H9 (cell line): Measurements from ENCODE around the gene IL6R. TPM values are rescaled to one million over a fixed set of nuclear protein-coding genes. Genes with fewer than 3 reads are reported as not detected.

Experiments used
- DNase-seq: peaks from one replicate; pipeline ENCODE4 v3.0.0-alpha.2; 2017
- H2AFZ ChIP-seq: one replicate; pipeline ENCODE4 v1.6.1; 2013; ENCODE audit warnings: mild to moderate bottlenecking, low read length, control low read depth, moderate library complexity
- H2AK5ac ChIP-seq: 2 replicates; pipeline ENCODE4 v1.6.1; 2013; ENCODE audit warnings: low read length, control low read depth, mixed read lengths; ENCODE audit not compliant: insufficient read length
- H2BK120ac ChIP-seq: one replicate; pipeline ENCODE4 v1.6.1; 2013; ENCODE audit warnings: low read depth, mild to moderate bottlenecking, low read length, control low read depth, inconsistent platforms; ENCODE audit not compliant: poor library complexity, severe bottlenecking
- H2BK12ac ChIP-seq: 2 replicates; pipeline ENCODE4 v1.6.1; 2013; ENCODE audit warnings: low read length, control low read depth, mixed read lengths, low read depth; ENCODE audit not compliant: insufficient read length
- H2BK15ac ChIP-seq: 2 replicates; pipeline ENCODE4 v1.6.1; 2013; ENCODE audit warnings: low read depth, low read length, control low read depth
- H2BK20ac ChIP-seq: one replicate; pipeline ENCODE4 v1.6.1; 2013; ENCODE audit warnings: low read depth, mild to moderate bottlenecking, low read length, control low read depth, inconsistent platforms; ENCODE audit not compliant: poor library complexity, severe bottlenecking
- H2BK5ac ChIP-seq: 2 replicates; pipeline ENCODE4 v1.6.1; 2013; ENCODE audit warnings: low read length, control low read depth, mixed read lengths; ENCODE audit not compliant: insufficient read length
- H3K14ac ChIP-seq: 2 replicates; pipeline ENCODE4 v1.6.1; 2013; ENCODE audit warnings: low read length, control low read depth; ENCODE audit not compliant: insufficient read depth
- H3K18ac ChIP-seq: 2 replicates; pipeline ENCODE4 v1.6.1; 2013; ENCODE audit warnings: low read depth, mild to moderate bottlenecking, mixed read lengths, low read length, control low read depth; ENCODE audit not compliant: insufficient read length
- H3K23ac ChIP-seq: 2 replicates; pipeline ENCODE4 v1.6.1; 2013; ENCODE audit warnings: low read length, control low read depth, mixed read lengths, low read depth; ENCODE audit not compliant: insufficient read length
- H3K23me2 ChIP-seq: 2 replicates; pipeline ENCODE4 v1.6.1; 2013; ENCODE audit warnings: low read depth, mild to moderate bottlenecking, mixed read lengths, low read length, control low read depth; ENCODE audit not compliant: insufficient read length, poor library complexity, severe bottlenecking
- H3K27ac ChIP-seq: 2 replicates; pipeline ENCODE4 v1.5.1; 2013; ENCODE audit warnings: low read length, control low read depth, mixed read lengths, low read depth; ENCODE audit not compliant: insufficient read length
- H3K27me3 ChIP-seq: 2 replicates; pipeline ENCODE4 v1.6.1; 2013; ENCODE audit warnings: low read length, control low read depth, inconsistent platforms; ENCODE audit not compliant: insufficient read depth
- H3K4ac ChIP-seq: 2 replicates; pipeline ENCODE4 v1.6.1; 2013; ENCODE audit warnings: low read depth, mild to moderate bottlenecking, control low read depth, inconsistent platforms, low read length, moderate library complexity
- H3K4me1 ChIP-seq: 2 replicates; pipeline ENCODE4 v1.6.1; 2013; ENCODE audit warnings: low read length, control low read depth, inconsistent platforms; ENCODE audit not compliant: insufficient read depth
- H3K4me2 ChIP-seq: 2 replicates; pipeline ENCODE4 v1.6.1; 2013; ENCODE audit warnings: low read length, control low read depth, mixed read lengths; ENCODE audit not compliant: insufficient read length, insufficient read depth
- H3K56ac ChIP-seq: 2 replicates; pipeline ENCODE4 v1.6.1; 2013; ENCODE audit warnings: low read depth, mild to moderate bottlenecking, mixed read lengths, low read length, control low read depth; ENCODE audit not compliant: insufficient read length
- H3K79me1 ChIP-seq: 2 replicates; pipeline ENCODE4 v1.6.1; 2013; ENCODE audit warnings: low read depth, mild to moderate bottlenecking, moderate library complexity, low read length, control low read depth, inconsistent platforms; ENCODE audit not compliant: insufficient read depth, poor library complexity, severe bottlenecking
- H3K79me2 ChIP-seq: 2 replicates; pipeline ENCODE4 v1.6.1; 2013; ENCODE audit warnings: low read length, control low read depth, inconsistent platforms; ENCODE audit not compliant: insufficient read depth
- H3K9ac ChIP-seq: 2 replicates; pipeline ENCODE4 v1.6.1; 2013; ENCODE audit warnings: low read length, control low read depth, mixed read lengths; ENCODE audit not compliant: insufficient read length; ENCODE audit errors: extremely low read depth
- H3K9me3 ChIP-seq: one replicate; pipeline ENCODE4 v1.6.1; 2013; ENCODE audit warnings: low read depth, low read length, inconsistent platforms; ENCODE audit not compliant: control insufficient read depth
- H3T11ph ChIP-seq: one replicate; pipeline ENCODE4 v1.6.1; 2013; ENCODE audit warnings: mild to moderate bottlenecking, low read length, control low read depth, inconsistent platforms
- H4K20me1 ChIP-seq: one replicate; pipeline ENCODE4 v1.6.1; 2013; ENCODE audit not compliant: control insufficient read depth, insufficient read length, insufficient read depth
- H4K5ac ChIP-seq: 2 replicates; pipeline ENCODE4 v1.6.1; 2013; ENCODE audit warnings: low read depth, mild to moderate bottlenecking, mixed read lengths, low read length, control low read depth; ENCODE audit not compliant: insufficient read length
- H4K8ac ChIP-seq: replicated peaks from 2 replicates; pipeline ENCODE4 v1.6.1; 2013; ENCODE audit warnings: low read length, control low read depth, mixed read lengths, low read depth; ENCODE audit not compliant: insufficient read length
- H4K91ac ChIP-seq: 2 replicates; pipeline ENCODE4 v1.6.1; 2013; ENCODE audit warnings: low read depth, mild to moderate bottlenecking, moderate library complexity, mixed read lengths, low read length, control low read depth; ENCODE audit not compliant: insufficient read length
- H3K27ac Mint-ChIP-seq, 3 experiments: 2 replicates in 2 of 3; 3 replicates in 1 of 3; pipeline ENCODE4 v1.8.0; 2020 to 2021; ENCODE audit warnings: mixed read lengths in 3 of 3, mild to moderate bottlenecking in 1 of 3, moderate library complexity in 1 of 3
- H3K27me3 Mint-ChIP-seq: 2 replicates; pipeline ENCODE4 v1.8.0; 2021; ENCODE audit warnings: low read depth, mild to moderate bottlenecking, moderate library complexity, mixed read lengths
- H3K36me3 Mint-ChIP-seq, 3 experiments: 2 replicates in 2 of 3; 3 replicates in 1 of 3; pipeline ENCODE4 v1.8.0; 2020 to 2021; ENCODE audit warnings: low read depth in 3 of 3, mixed read lengths in 3 of 3; ENCODE audit not compliant: insufficient read depth in 1 of 3
- H3K4me1 Mint-ChIP-seq, 2 experiments: 2 replicates each; pipeline ENCODE4 v1.8.0; 2020; ENCODE audit warnings: mixed read lengths in 2 of 2
- H3K4me3 Mint-ChIP-seq, 2 experiments: 2 replicates in 1 of 2; 3 replicates in 1 of 2; pipeline ENCODE4 v1.8.0; 2020 to 2021; ENCODE audit warnings: mild to moderate bottlenecking in 2 of 2, mixed read lengths in 2 of 2, moderate library complexity in 1 of 2
- H3K9me3 Mint-ChIP-seq, 2 experiments: 2 replicates in 1 of 2; 3 replicates in 1 of 2; pipeline ENCODE4 v1.8.0; 2020; ENCODE audit warnings: mild to moderate bottlenecking in 2 of 2, mixed read lengths in 2 of 2, moderate library complexity in 1 of 2
- WGBS: extraction: QIAGEN DNeasy Blood & Tissue Kit; methylation state at CpG from one replicate; pipeline ENCODE4 v1.1.7; 2013; ENCODE audit warnings: missing lambda C conversion rate, low lambda C conversion rate, mixed read lengths; ENCODE audit not compliant: insufficient read length; ENCODE audit errors: extremely low coverage; 5-methylcytosine and 5-hydroxymethylcytosine counted together
- total RNA-seq: library from RNA; stranded (reverse); gene quantifications from 2 replicates; pipeline ENCODE4 v1.2.1, GENCODE V29; 2021
- TF ChIP-seq, protein P1 (sequence below): fragments of 200-600 bp; sonication (generic); conservative IDR thresholded peaks from 3 replicates; pipeline ENCODE4 v1.8.0; 2021; ENCODE audit warnings: antibody characterized with exemption, mild to moderate bottlenecking

IL6R gene
- total RNA-seq, 1 experiment from 2014 or later: 1.7 TPM

DNA sequence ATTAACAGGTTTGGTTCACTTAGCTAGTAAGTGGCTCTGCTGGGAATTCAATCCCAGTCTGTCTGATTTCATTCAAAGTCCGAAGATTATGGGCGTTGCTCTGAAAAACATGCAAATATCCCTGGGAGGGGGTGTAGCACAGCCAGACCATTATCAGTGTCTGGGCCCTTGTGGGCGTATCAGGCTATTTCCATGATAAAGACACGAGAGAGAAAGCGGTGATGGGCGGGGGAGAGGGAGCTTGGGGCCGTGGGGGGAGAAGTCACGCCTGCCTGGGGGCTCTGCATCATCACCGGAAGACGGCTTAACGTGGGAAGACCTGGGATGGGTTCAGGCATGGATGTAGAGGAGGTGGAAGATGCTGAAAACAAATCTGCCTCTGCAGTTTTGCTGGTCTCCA is 25.8 kb downstream of the IL6R start:
- Histone ChIP-seq H3K79me2 (no peaks in the 10 kb centered on the region), H2AK5ac (no peak overlapping the region), H2BK20ac (no peak overlapping the region), H3K4me1 (no peaks in the 10 kb centered on the region; the same call in 1 of the 2 replicates), H3K4ac (no peak overlapping the region), H3K56ac (no peak overlapping the region), H2AFZ (no peak overlapping the region), H3K23ac (no peak overlapping the region), H3K4me2 (no peak overlapping the region), H4K8ac (no peak overlapping the region), H4K20me1 (no peaks in the 10 kb centered on the region), H3K9me3 (no peaks in the 10 kb centered on the region), H4K5ac (no peak overlapping the region), H3K9ac (no peak overlapping the region), H2BK15ac (no peak overlapping the region), H3T11ph (no peak overlapping the region), H2BK120ac (no peak overlapping the region), H2BK5ac (no peak overlapping the region), H4K91ac (no peak overlapping the region), H3K79me1 (no peaks in the 10 kb centered on the region), H3K27me3 (no peaks in the 10 kb centered on the region), H2BK12ac (no peak overlapping the region), H3K23me2 (no peaks in the 10 kb centered on the region), H3K18ac (no peak overlapping the region), H3K14ac (no peak overlapping the region), H3K27ac (no peak overlapping the region)
- no peaks in the 10 kb centered on the region; a peak in 1 of 7 replicates for H3K36me3 Mint-ChIP-seq
- H3K4me3 Mint-ChIP-seq: peak overlapping the region in 1 of 2 experiments; percentile 55; a peak in 1 of 5 replicates
- DNase-seq: peak; percentile 55
- H3K27me3 Mint-ChIP-seq: peaks cover 1% of the 10 kb centered on the region; the same call in 1 of the 2 replicates
- no CpG with 5 or more reads among the region's 11 CpGs for WGBS
- no peaks in the 10 kb centered on the region for H3K9me3 Mint-ChIP-seq
- TF ChIP-seq, protein P1, sequence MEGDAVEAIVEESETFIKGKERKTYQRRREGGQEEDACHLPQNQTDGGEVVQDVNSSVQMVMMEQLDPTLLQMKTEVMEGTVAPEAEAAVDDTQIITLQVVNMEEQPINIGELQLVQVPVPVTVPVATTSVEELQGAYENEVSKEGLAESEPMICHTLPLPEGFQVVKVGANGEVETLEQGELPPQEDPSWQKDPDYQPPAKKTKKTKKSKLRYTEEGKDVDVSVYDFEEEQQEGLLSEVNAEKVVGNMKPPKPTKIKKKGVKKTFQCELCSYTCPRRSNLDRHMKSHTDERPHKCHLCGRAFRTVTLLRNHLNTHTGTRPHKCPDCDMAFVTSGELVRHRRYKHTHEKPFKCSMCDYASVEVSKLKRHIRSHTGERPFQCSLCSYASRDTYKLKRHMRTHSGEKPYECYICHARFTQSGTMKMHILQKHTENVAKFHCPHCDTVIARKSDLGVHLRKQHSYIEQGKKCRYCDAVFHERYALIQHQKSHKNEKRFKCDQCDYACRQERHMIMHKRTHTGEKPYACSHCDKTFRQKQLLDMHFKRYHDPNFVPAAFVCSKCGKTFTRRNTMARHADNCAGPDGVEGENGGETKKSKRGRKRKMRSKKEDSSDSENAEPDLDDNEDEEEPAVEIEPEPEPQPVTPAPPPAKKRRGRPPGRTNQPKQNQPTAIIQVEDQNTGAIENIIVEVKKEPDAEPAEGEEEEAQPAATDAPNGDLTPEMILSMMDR: no peak
- peaks cover 37 to 39% of the 10 kb centered on the region in 2 experiments for H3K4me1 Mint-ChIP-seq
- H3K27ac Mint-ChIP-seq: peak overlapping the region; percentile 8 to 72 (median 32); a peak in 3 of 7 replicates
